Measurements from ENCODE around the gene MKLN1. TPM values are rescaled to one million over a fixed set of nuclear protein-coding genes. Genes with fewer than 3 reads are reported as not detected.

MKLN1 gene
- polyA plus RNA-seq, 3 donors from 2014 or later: 10.8 to 26.6 (median 17.5) TPM

- peaks cover 0 to 18% (median 7%) of the 10 kb centered on the region in 3 donors for H3K36me3 Mint-ChIP-seq
- DNase-seq: no peak
- no peak overlapping the region for H3K4me3 Mint-ChIP-seq
- H3K27ac Mint-ChIP-seq: no peak overlapping the region
- no peaks in the 10 kb centered on the region for H3K9me3 Mint-ChIP-seq
- H3K27me3 Mint-ChIP-seq (ENCODE audit: low read depth in 3 of 3): no peaks in the 10 kb centered on the region
- H3K4me1 Mint-ChIP-seq: no peaks in the 10 kb centered on the region
Measured at GRCh38 chr7:131482800-131483199, 155.1 kb downstream of the MKLN1 start.

DNA sequence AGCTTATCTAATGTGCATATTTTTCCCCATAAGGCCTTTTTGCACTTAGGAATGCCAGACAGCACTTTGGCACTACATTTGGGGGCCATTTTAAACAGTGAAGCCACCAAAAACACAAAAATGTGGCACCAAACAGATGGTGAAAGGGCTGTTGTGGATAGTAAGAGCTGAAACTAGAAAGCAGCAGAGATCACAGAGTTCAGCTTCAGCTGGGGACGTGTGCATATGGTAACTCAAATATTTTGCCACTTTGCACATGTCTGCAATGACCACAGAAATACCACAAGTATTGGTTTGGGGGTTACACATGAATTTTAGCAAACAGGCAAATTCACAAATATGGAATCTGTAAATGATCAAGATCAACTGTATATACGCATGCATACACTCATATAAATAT is 155.9 kb downstream of the MKLN1 start:
- Mint-ChIP-seq H3K36me3 (peaks cover 4 to 21% (median 7%) of the 10 kb centered on the region in 3 donors), H3K27me3 (ENCODE audit: low read depth in 3 of 3) (no peaks in the 10 kb centered on the region), H3K4me3 (no peak overlapping the region), H3K9me3 (no peaks in the 10 kb centered on the region), H3K27ac (no peak overlapping the region), H3K4me1 (no peaks in the 10 kb centered on the region)
- DNase-seq: no peak

- Mint-ChIP-seq H3K27ac (no peak overlapping the region), H3K27me3 (ENCODE audit: low read depth in 3 of 3) (no peaks in the 10 kb centered on the region), H3K36me3 (peaks cover 7 to 18% (median 10%) of the 10 kb centered on the region in 3 donors), H3K4me3 (no peak overlapping the region), H3K9me3 (no peaks in the 10 kb centered on the region), H3K4me1 (no peaks in the 10 kb centered on the region)
- no peak for DNase-seq
Measured at GRCh38 chr7:131486346-131486745, 158.7 kb downstream of the MKLN1 start.

DNA sequence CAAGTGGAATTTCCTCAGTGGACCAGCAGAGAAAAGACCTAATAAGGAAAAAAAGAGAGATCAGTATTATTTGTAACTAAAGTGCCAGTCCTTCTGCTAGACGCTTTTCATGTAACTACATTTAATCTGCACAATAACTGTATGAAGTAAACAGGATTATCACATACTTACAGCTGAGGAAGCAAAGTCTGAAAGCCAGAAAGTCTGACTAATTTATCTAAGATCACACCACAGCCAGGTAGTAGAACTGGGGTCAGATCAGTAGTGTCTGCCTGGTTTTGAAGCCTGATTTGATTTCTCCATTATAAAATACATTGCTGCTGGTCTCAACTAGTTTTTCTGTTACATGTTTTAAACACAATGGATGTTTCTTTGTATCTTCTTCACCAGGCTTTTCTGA is 159.5 kb downstream of the MKLN1 start:
- Mint-ChIP-seq H3K9me3 (no peaks in the 10 kb centered on the region), H3K4me1 (no peaks in the 10 kb centered on the region), H3K36me3 (peaks cover 7 to 18% (median 10%) of the 10 kb centered on the region in 3 donors), H3K27ac (peak overlapping the region in 1 of 6 donors; percentile 9), H3K27me3 (ENCODE audit: low read depth in 3 of 3) (no peaks in the 10 kb centered on the region), H3K4me3 (no peak overlapping the region)
- no peak for DNase-seq

DNA sequence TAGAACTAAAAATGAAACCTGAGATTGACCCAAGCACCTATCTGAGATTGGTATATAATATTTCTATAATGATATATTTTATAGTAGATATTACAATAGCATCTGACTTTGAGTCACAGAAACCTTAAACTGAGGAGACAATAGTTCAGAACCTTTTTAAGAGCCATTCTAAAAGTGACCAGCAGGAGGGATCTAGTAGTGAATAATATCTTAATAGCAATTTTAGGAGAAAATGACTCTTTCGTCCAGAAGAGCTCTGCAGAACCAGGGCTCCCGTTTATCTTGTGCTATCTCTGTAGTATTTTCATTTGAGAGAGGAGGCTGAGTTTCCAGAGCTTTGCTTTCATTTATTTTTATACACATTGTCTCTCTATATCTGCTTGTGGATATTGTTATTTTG is 160.7 kb downstream of the MKLN1 start:
- no peak for DNase-seq
- Mint-ChIP-seq H3K27me3 (ENCODE audit: low read depth in 3 of 3) (no peaks in the 10 kb centered on the region), H3K4me1 (no peaks in the 10 kb centered on the region), H3K9me3 (no peaks in the 10 kb centered on the region), H3K36me3 (peaks cover 7 to 18% (median 10%) of the 10 kb centered on the region in 3 donors), H3K27ac (peak overlapping the region in 1 of 6 donors; percentile 32), H3K4me3 (no peak overlapping the region)

DNA sequence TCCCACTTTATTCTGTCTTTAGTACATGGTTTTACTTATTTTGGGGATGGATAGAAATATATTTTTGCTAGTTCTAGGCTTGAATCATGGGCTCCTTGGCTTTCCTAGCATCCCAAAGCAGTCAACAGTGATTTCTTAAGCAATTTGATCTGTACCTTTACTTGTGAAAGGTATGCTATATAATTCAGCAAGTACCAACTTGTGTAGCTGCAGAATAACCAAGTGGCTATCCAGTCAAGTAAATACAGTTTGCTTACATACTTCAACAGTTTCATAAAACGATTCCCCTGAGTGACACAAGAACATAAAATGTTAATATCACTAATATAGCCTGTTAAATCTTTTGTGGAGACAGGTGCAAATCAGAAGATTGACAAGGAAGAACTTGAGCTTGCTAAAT is 161.5 kb downstream of the MKLN1 start:
- Mint-ChIP-seq H3K4me1 (no peaks in the 10 kb centered on the region), H3K27me3 (ENCODE audit: low read depth in 3 of 3) (no peaks in the 10 kb centered on the region), H3K9me3 (no peaks in the 10 kb centered on the region), H3K27ac (no peak overlapping the region), H3K36me3 (peaks cover 7 to 15% (median 10%) of the 10 kb centered on the region in 3 donors), H3K4me3 (no peak overlapping the region)
- no peak for DNase-seq

GRCh38 chr7:131489881-131490280 is 162.2 kb downstream of the MKLN1 start:
- Mint-ChIP-seq H3K36me3 (peaks cover 7 to 14% (median 10%) of the 10 kb centered on the region in 3 donors), H3K27me3 (ENCODE audit: low read depth in 3 of 3) (no peaks in the 10 kb centered on the region), H3K27ac (no peak overlapping the region), H3K9me3 (no peaks in the 10 kb centered on the region), H3K4me3 (no peak overlapping the region), H3K4me1 (no peaks in the 10 kb centered on the region)
- DNase-seq: no peak

DNA sequence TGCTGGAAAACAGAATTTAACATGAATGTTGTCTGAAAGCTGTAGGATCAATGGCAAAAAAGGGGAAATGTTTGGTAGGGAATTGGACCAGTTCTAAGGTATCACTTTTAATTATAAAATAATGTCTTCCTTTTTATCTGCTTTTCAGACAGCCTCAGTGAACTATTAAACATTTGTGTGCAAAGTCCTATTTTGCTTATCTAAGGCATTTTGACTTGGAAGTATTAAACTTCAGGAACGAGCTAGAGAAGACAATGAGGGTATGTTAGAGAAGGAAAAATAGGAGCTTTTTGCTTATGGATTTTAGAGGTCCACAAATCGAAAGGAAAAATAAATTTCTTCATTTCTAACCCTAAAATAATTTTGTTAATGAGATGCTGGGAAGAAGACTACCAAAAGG is 165.4 kb downstream of the MKLN1 start:
- H3K4me3 Mint-ChIP-seq: no peak overlapping the region
- DNase-seq: no peak
- H3K4me1 Mint-ChIP-seq: no peaks in the 10 kb centered on the region
- H3K36me3 Mint-ChIP-seq: peaks cover 2 to 9% (median 5%) of the 10 kb centered on the region in 3 donors
- peaks cover 0 to 2% (median 0%) of the 10 kb centered on the region in 3 donors for H3K27me3 Mint-ChIP-seq (ENCODE audit: low read depth in 3 of 3)
- no peaks in the 10 kb centered on the region for H3K9me3 Mint-ChIP-seq
- H3K27ac Mint-ChIP-seq: no peak overlapping the region

- Mint-ChIP-seq H3K4me3 (no peak overlapping the region), H3K27ac (no peak overlapping the region), H3K27me3 (ENCODE audit: low read depth in 3 of 3) (peaks cover 0 to 2% (median 0%) of the 10 kb centered on the region in 3 donors), H3K4me1 (no peaks in the 10 kb centered on the region), H3K9me3 (no peaks in the 10 kb centered on the region), H3K36me3 (peaks cover 0 to 9% (median 4%) of the 10 kb centered on the region in 3 donors)
- no peak for DNase-seq
Measured at GRCh38 chr7:131493581-131493980, 165.9 kb downstream of the MKLN1 start.

DNA sequence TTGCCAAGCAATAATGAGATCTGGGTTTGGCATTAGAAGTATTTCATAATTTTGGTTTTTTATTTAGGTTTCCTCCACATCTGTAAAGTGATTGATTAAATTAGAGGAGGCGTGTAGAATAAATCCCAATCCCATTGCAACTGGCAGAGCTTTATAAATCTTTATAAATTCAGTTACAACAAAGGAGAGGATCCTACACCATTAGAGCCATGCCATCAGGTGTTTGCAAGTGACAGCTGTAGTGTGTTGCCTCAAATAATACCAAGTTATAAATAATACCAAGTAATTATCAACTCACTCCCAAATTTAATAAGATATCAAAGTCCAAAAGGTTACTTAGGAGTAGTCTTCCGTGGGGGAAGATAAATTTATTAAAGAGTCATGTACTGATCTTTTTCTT is 166.5 kb downstream of the MKLN1 start:
- Mint-ChIP-seq H3K9me3 (no peaks in the 10 kb centered on the region), H3K27me3 (ENCODE audit: low read depth in 3 of 3) (peaks cover 0 to 2% (median 0%) of the 10 kb centered on the region in 3 donors), H3K36me3 (peaks cover 0 to 9% (median 4%) of the 10 kb centered on the region in 3 donors), H3K4me1 (no peaks in the 10 kb centered on the region), H3K27ac (no peak overlapping the region), H3K4me3 (no peak overlapping the region)
- no peak for DNase-seq

DNA sequence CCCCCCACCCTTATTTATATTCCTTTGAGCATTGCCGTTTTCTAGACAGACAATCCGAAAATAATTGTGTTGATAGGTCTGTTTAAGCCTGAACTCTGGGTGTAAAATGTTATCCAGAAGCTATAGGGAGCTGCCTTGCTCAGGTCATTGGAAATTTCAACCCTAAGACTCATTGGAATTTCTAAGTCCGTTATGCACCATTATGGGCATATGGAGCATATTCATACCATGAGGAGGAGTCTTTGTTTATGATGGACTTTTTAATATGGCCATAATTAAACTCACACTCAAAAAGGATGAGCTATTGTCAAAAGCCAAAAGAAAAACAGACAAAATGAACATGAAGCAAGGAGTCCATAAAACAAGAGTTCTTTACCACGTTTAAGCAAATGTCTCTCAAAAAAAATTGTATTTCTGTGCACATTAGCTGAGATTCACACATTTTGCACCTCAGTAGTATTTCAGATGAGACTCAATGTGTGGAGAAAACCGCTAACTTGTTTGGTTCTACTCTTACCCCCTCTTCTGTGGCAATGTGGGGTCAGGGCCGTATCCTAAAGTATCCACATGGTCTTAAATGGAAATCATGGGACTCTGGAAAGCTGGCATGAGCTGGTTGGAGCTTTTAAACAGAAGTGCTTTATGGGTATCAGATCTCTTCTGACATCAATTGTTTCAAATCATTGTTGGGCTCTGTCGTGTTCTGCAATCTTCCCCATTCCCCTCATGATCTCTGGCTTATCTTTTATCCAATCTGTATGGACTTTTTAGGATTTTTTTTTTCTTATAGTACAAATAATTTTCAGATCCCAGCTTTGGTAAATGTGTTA is 168.2 kb downstream of the MKLN1 start:
- peaks cover 0 to 6% (median 0%) of the 10 kb centered on the region in 3 donors for H3K36me3 Mint-ChIP-seq
- no peak for DNase-seq
- peaks cover 0 to 4% of the 10 kb centered on the region in 2 donors for H3K4me1 Mint-ChIP-seq
- no peak overlapping the region for H3K4me3 Mint-ChIP-seq
- no peaks in the 10 kb centered on the region for H3K9me3 Mint-ChIP-seq
- peaks cover 0 to 2% (median 0%) of the 10 kb centered on the region in 3 donors for H3K27me3 Mint-ChIP-seq (ENCODE audit: low read depth in 3 of 3)
- no peak overlapping the region for H3K27ac Mint-ChIP-seq

GRCh38 chr7:131497454-131497853 is 169.8 kb downstream of the MKLN1 start:
- no peak overlapping the region for H3K4me3 Mint-ChIP-seq
- peaks cover 14 to 19% of the 10 kb centered on the region in 2 donors for H3K4me1 Mint-ChIP-seq
- H3K27ac Mint-ChIP-seq: no peak overlapping the region
- DNase-seq: no peak
- peaks cover 0 to 6% (median 0%) of the 10 kb centered on the region in 3 donors for H3K36me3 Mint-ChIP-seq
- H3K27me3 Mint-ChIP-seq (ENCODE audit: low read depth in 3 of 3): peaks cover 0 to 2% (median 0%) of the 10 kb centered on the region in 3 donors
- H3K9me3 Mint-ChIP-seq: no peaks in the 10 kb centered on the region

- Mint-ChIP-seq H3K4me1 (peaks cover 22 to 24% of the 10 kb centered on the region in 2 donors), H3K4me3 (no peak overlapping the region), H3K36me3 (peaks cover 0 to 6% (median 0%) of the 10 kb centered on the region in 3 donors), H3K27ac (peak overlapping the region in 1 of 6 donors; percentile 55), H3K27me3 (ENCODE audit: low read depth in 3 of 3) (peaks cover 0 to 4% (median 2%) of the 10 kb centered on the region in 3 donors), H3K9me3 (no peaks in the 10 kb centered on the region)
- no peak for DNase-seq
Measured at GRCh38 chr7:131498237-131498885, 170.7 kb downstream of the MKLN1 start.

DNA sequence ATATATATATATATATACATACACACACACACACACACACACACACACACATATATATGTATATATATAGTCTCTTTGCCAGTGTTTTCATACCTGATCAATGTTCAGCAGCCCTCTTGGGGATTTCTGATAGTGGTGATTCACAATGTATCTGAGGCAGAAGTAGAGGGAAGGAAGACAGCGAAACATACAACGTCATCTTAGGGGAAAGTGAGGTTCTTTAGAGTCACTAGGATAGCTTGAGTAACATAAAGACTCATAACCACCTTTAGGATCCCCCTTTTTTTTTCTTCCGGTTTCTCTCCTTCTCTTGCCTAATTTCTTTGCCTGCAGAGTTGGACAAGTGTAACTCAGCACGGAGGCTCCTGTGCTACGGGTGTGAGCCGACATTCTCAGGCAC is 172.1 kb downstream of the MKLN1 start:
- Mint-ChIP-seq H3K27me3 (ENCODE audit: low read depth in 3 of 3) (peaks cover 0 to 4% (median 2%) of the 10 kb centered on the region in 3 donors), H3K27ac (peak overlapping the region in 1 of 6 donors; percentile 65), H3K36me3 (peaks cover 0 to 6% (median 0%) of the 10 kb centered on the region in 3 donors), H3K4me3 (no peak overlapping the region), H3K4me1 (peaks cover 22 to 24% of the 10 kb centered on the region in 2 donors), H3K9me3 (no peaks in the 10 kb centered on the region)
- no peak for DNase-seq

Measured in immature natural killer cell (primary cell).